Measurements from ENCODE around the gene LHPP.

The LHPP gene

DNA sequence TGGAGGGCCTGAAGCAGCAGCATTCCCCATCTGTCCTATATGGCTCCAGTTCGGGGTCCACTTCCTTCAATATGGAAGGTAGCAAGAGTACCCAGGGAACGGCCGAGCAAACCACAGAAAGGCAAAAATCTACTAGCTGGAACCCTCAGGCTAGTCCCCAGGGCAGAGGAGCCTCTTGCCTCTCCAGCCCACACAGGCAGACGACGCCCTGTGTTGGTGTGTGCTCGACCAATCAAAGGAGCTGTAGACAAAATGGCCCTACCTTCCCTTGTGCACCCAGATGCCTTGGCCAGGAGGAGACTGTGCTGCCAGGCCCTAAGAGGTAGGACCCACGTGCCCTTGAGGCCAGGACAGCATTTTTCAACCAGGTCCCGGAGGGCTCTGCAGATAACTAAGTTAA is 191.1 kb downstream of the LHPP start:
- TF ChIP-seq ZFX (IDR thresholded peaks at IDR 0.05) (no peak), CTCF (conservative IDR thresholded peaks at IDR 0.05) (no peak)
- H3K27ac ChIP-seq, result no peak overlapping the region

DNA sequence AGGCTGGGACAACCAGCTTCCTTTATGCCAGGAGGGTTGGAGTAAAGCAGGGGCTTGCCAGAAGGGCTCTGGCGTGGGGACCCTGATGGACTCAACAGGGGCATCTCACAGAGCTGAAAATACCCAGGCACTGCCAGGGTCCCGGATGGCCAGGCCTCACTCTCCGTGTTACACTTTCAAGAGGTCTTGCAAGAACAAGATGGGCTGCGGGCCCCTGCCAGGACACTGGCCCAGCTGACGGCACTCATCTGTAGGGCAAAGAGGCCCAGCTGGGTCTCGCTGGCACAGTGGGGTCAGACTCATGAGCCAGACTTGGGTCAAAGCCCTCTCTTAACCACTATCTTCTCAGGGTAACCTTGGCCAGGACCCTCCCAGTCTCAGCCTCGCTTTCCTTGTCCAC is 191.7 kb downstream of the LHPP start:
- TF ChIP-seq ZFX (IDR thresholded peaks at IDR 0.05) (no peak), CTCF (conservative IDR thresholded peaks at IDR 0.05) (no peak)
- no peak overlapping the region for H3K27ac ChIP-seq

- TF ChIP-seq CTCF (conservative IDR thresholded peaks at IDR 0.05), result no peak
- no peak for TF ChIP-seq ZFX (IDR thresholded peaks at IDR 0.05)
- H3K27ac ChIP-seq, result no peak overlapping the region
These were observed 192.4 kb downstream of the LHPP start for GRCh38 chr10:124653811-124654651.

DNA sequence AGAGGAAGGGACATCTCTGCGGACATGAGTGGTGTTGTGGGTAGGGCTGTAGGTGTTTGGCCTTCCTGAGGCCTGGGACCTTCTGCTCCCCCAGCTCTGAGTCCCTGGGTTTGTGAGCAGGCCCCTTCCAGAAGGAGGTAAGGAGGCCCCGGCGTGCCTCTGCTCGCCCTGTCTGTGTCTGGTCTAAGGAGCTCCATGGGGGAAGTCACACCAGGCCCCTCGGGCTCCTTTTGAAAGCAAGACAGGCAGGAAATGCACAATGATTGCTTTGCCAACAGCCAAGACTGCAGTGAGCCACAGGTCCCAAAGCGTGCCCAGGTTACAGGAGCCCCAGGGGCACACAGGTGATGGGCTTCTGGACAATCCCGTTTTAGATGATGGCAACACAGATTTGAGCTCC is 193.1 kb downstream of the LHPP start:
- no peak for TF ChIP-seq ZFX (IDR thresholded peaks at IDR 0.05)
- no peak for TF ChIP-seq CTCF (conservative IDR thresholded peaks at IDR 0.05)
- no peak overlapping the region for H3K27ac ChIP-seq

DNA sequence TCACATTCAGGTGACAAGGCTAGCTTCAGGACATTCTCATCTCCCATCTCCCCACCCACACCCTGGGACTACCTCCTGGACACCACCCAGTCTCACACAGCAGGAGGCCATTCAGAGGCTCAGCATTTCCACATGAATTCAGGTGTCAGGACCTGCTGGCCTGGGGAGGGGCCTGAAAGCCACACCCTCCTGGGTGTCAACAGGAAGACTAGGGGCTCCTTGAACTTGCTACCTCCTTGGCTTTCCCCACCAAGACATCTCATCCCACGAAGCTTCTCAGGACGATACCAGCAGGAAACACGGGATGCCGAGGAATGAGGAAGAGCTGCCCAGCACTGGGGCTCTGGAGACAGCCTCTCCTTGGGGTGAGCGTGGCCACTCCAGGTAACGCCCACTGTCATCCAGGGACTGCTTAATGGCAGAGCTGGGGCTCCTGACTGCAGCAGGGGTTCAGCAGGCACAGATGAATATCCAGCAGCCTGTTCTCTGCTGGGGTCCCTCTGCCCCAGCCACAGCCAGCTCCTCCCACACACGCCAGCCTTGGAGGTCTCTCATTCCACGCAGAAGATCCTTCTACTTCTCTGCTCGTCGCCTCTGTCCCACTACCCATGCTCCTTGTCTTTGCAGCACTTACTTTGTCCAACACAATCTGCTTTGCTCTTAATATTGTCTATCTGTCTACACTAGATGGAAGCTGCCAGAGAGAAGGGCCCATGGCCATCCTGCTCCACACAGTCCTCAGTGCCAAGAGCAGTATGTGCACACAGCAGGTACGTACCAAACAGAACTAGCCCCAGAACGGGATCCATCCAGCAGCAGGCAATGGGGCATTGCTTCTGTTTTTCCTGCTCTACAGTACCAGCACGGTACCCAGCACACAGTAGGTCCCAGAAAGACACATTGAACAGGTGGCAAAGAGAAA is 193.8 kb downstream of the LHPP start:
- TF ChIP-seq CTCF (conservative IDR thresholded peaks at IDR 0.05), result no peak
- TF ChIP-seq ZFX (IDR thresholded peaks at IDR 0.05), result no peak
- no peak overlapping the region for H3K27ac ChIP-seq

GRCh38 chr10:124656113-124656490 is 194.5 kb downstream of the LHPP start:
- H3K27ac ChIP-seq, result no peak overlapping the region
- TF ChIP-seq ZFX (IDR thresholded peaks at IDR 0.05), result no peak
- TF ChIP-seq CTCF (conservative IDR thresholded peaks at IDR 0.05), result no peak

DNA sequence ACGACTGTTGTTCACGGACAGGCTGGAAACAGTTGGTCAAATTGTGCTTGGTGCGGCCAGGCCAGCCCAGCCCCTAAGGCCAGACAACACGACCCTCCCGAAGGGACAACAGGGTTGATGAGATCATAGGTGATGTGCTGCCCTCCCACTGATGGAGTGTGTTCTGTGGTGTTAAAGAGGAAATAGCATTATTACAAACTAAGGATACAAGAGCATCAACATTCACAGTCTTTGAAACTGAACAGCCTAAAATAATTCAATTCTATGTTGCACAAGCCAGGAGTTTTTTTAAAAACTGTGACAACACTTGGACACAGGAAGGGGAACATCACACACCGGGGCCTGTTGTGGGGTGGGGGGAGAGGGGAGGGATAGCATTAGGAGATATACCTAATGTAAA is 194.9 kb downstream of the LHPP start:
- no peak overlapping the region for H3K27ac ChIP-seq
- TF ChIP-seq ZFX (IDR thresholded peaks at IDR 0.05) (no peak), CTCF (conservative IDR thresholded peaks at IDR 0.05) (no peak)
